KMS-11 (cell line): ENCODE results near the gene CRACDL.

Source experiments
- H2AFZ ChIP-seq: fragments of 200-600 bp; sonication (generic); 2 replicates; pipeline ENCODE4 v1.6.1; 2016; ENCODE audit warnings: antibody characterized with exemption, mixed run types, low read depth
- H3K27ac ChIP-seq: fragments of 200-600 bp; sonication (generic); 2 replicates; pipeline ENCODE4 v1.6.1; 2016; ENCODE audit warnings: mild to moderate bottlenecking, mixed run types
- H3K27me3 ChIP-seq: fragments of 200-600 bp; sonication (generic); 2 replicates; pipeline ENCODE4 v1.6.1; 2017; ENCODE audit warnings: mild to moderate bottlenecking, low read depth, mixed run types, moderate library complexity; ENCODE audit not compliant: insufficient read depth
- H3K36me3 ChIP-seq: fragments of 200-600 bp; sonication (generic); 2 replicates; pipeline ENCODE4 v1.6.1; 2017; ENCODE audit warnings: mild to moderate bottlenecking, mixed run types; ENCODE audit not compliant: insufficient read depth
- H3K4me1 ChIP-seq: fragments of 200-600 bp; sonication (generic); 2 replicates; pipeline ENCODE4 v1.6.1; 2016; ENCODE audit warnings: mild to moderate bottlenecking, low read depth, mixed run types; ENCODE audit not compliant: poor library complexity, severe bottlenecking
- H3K4me2 ChIP-seq: fragments of 200-600 bp; sonication (generic); 2 replicates; pipeline ENCODE4 v1.7.0; 2016; ENCODE audit warnings: mild to moderate bottlenecking, mixed run types
- H3K4me3 ChIP-seq: fragments of 200-600 bp; sonication (generic); IDR thresholded peaks from 2 replicates; pipeline ENCODE4 v1.6.1; 2017; ENCODE audit warnings: low read depth, low read length, mixed read lengths; ENCODE audit not compliant: insufficient read depth
- H3K79me2 ChIP-seq: fragments of 200-600 bp; sonication (generic); 2 replicates; pipeline ENCODE4 v1.6.1; 2016; ENCODE audit warnings: low read depth, mixed run types; ENCODE audit not compliant: insufficient read depth
- H3K9ac ChIP-seq: fragments of 200-600 bp; sonication (generic); 2 replicates; pipeline ENCODE4 v1.6.1; 2016; ENCODE audit warnings: mild to moderate bottlenecking, mixed run types
- H4K20me1 ChIP-seq: fragments of 200-600 bp; sonication (generic); 2 replicates; pipeline ENCODE4 v1.6.1; 2016; ENCODE audit warnings: mild to moderate bottlenecking, mixed run types; ENCODE audit not compliant: insufficient read depth
- TF ChIP-seq, protein P1 (sequence below): fragments of 200-600 bp; sonication (generic); conservative IDR thresholded peaks from 2 replicates; pipeline ENCODE4 v1.6.1; 2017; ENCODE audit warnings: low read depth, mild to moderate bottlenecking, antibody characterized with exemption, low read length, moderate library complexity, mixed read lengths

CRACDL gene

DNA sequence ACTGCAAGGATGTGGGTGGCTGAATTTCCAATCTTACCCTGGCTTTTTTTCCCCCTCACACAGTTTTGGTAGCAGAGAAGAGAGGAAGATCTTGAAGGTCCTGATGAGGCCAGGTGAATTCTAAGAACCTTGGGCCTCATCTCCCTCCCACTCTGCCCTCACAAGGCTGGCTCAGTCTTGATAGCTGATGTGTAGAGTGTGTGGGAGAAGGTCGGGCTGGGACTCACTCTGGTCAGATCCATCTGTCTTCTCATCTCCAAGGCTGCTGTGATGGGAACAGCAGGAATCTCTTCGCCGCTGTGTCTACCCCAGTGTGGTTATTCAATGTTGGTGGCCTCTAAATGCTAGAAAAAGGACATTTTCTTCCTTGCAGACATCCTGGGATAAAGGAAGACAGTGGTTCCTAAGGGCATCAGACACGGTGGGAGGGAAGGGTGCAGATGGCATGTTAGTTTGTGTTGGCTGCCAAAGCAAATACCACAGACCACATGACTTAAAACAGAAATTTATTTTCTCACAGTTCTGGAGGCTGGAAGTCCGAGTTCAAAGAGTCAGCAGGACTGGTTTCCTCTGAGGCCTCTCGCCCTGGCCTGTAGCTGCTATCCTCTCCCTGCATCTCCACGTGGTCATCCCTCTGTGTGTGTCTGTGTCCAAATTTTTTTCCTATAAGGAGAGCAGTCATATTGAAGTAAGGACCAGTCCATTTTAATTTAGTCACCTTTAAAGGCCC is 167.5 kb downstream of the CRACDL start:
- no peaks in the 10 kb centered on the region for H4K20me1 ChIP-seq
- no peaks in the 10 kb centered on the region for H3K36me3 ChIP-seq
- H3K4me1 ChIP-seq: peaks cover 68% of the 10 kb centered on the region
- H2AFZ ChIP-seq: peak overlapping the region; percentile 45; the same call in 1 of the 2 replicates
- TF ChIP-seq, protein P1, sequence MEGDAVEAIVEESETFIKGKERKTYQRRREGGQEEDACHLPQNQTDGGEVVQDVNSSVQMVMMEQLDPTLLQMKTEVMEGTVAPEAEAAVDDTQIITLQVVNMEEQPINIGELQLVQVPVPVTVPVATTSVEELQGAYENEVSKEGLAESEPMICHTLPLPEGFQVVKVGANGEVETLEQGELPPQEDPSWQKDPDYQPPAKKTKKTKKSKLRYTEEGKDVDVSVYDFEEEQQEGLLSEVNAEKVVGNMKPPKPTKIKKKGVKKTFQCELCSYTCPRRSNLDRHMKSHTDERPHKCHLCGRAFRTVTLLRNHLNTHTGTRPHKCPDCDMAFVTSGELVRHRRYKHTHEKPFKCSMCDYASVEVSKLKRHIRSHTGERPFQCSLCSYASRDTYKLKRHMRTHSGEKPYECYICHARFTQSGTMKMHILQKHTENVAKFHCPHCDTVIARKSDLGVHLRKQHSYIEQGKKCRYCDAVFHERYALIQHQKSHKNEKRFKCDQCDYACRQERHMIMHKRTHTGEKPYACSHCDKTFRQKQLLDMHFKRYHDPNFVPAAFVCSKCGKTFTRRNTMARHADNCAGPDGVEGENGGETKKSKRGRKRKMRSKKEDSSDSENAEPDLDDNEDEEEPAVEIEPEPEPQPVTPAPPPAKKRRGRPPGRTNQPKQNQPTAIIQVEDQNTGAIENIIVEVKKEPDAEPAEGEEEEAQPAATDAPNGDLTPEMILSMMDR: no peak
- H3K79me2 ChIP-seq: no peaks in the 10 kb centered on the region
- H3K9ac ChIP-seq: no peak overlapping the region; the same call in 1 of the 2 replicates
- peak overlapping the region; percentile 5; the same call in 1 of the 2 replicates for H3K27ac ChIP-seq
- H3K4me2 ChIP-seq: peak overlapping the region; percentile 68
- no peaks in the 10 kb centered on the region for H3K27me3 ChIP-seq
- no peak overlapping the region for H3K4me3 ChIP-seq

DNA sequence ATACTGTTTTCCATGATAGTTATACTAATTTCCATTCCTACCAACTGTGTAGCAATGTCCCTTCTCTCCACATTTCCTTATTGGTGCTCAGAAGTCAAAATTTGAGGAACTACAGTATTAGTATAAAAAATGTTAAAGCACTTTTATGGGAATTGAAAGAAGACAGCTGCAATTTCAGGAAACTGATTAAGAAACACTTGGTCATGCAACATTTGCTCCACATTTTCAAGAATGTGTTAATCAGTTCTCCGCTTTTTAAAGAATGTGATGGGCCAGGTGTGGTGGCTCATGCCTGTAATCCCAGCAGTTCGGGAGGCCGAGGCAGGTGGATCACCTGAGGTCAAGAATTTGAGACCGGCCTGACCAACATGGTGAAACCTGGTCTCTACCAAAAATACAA is 171.5 kb downstream of the CRACDL start:
- no peaks in the 10 kb centered on the region for H3K79me2 ChIP-seq
- TF ChIP-seq, protein P1: no peak
- no peak overlapping the region for H2AFZ ChIP-seq
- no peak overlapping the region for H3K4me3 ChIP-seq
- H4K20me1 ChIP-seq: no peaks in the 10 kb centered on the region
- H3K36me3 ChIP-seq: no peaks in the 10 kb centered on the region
- no peaks in the 10 kb centered on the region for H3K27me3 ChIP-seq
- H3K9ac ChIP-seq: no peak overlapping the region
- no peak overlapping the region for H3K27ac ChIP-seq
- no peak overlapping the region for H3K4me2 ChIP-seq
- H3K4me1 ChIP-seq: peaks cover 62% of the 10 kb centered on the region

DNA sequence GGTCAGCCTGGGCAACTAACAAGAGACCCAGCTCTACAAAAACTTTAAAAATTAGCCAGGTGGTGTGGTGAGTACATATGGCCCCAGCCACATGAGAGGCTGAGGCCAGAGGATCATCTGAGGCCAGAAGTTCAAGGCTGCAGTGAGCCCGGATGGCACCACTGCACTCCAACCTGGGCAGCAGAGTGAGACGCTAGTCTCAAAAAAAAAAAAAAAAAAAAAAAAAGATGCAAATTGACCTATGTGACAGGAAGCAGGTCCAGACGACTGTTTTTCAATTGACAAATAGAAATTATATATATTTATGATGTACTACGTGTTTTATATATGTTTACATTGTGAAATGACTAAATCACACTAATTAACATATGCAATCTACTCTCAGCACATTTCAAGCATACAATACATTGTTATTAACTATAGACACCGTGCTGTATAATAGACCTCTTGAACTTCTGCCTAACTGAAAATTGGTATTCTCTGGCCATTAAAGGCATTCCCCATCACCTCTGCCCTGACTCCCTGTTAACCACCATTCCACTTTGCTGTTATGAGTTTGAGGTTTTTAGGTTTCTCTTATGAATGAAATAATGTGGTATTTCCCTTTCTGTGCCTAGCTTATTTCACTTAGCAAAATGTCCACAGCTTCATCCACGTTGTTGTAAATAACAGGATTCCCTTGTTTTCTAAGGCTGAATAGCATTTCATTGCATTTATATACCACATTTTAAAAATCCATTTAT is 172.6 kb downstream of the CRACDL start:
- no peaks in the 10 kb centered on the region for H3K27me3 ChIP-seq
- no peak overlapping the region for H3K4me3 ChIP-seq
- H2AFZ ChIP-seq: no peak overlapping the region
- no peaks in the 10 kb centered on the region for H3K79me2 ChIP-seq
- peaks cover 51% of the 10 kb centered on the region for H3K4me1 ChIP-seq
- H3K27ac ChIP-seq: no peak overlapping the region
- no peak overlapping the region; the same call in 1 of the 2 replicates for H3K4me2 ChIP-seq
- TF ChIP-seq, protein P1: no peak
- no peaks in the 10 kb centered on the region for H4K20me1 ChIP-seq
- no peaks in the 10 kb centered on the region for H3K36me3 ChIP-seq
- H3K9ac ChIP-seq: no peak overlapping the region

DNA sequence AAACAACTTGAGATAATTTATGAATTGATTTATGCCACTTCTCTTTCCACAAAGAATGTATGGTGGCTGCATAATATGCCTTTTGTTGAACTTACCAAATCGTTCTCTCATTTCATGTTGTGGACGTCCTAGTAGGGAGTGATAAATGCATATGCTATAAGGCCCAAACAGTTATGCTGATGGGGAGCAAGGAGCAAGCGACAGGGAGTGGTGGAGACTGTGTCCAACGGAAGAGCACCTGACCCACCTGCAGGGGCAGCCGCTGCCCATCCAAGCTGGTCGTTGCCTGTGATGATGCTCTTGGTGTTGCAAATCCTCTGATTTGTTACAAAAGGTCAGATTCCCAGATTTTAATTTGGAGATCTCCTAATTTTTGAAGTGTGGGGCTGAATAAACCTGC is 174.1 kb downstream of the CRACDL start:
- TF ChIP-seq, protein P1: no peak
- Histone ChIP-seq H3K4me1 (peaks cover 42% of the 10 kb centered on the region), H4K20me1 (no peaks in the 10 kb centered on the region), H3K4me2 (no peak overlapping the region), H3K27ac (no peak overlapping the region), H3K27me3 (no peaks in the 10 kb centered on the region), H3K4me3 (no peak overlapping the region), H3K36me3 (no peaks in the 10 kb centered on the region), H3K9ac (no peak overlapping the region), H3K79me2 (no peaks in the 10 kb centered on the region), H2AFZ (no peak overlapping the region)
